Urinary bladder (tissue), 4 donors: Measurements from ENCODE around the gene XPO5. TPM values are rescaled to one million over a fixed set of nuclear protein-coding genes. Genes with fewer than 3 reads are reported as not detected.
"Not testable (repeated sequence)": the region's sequence is repeated elsewhere in the genome, so short reads cannot be mapped to it uniquely, and the experiment has no call there.

Experiments used
- DNase-seq: peaks from one replicate; pipeline ENCODE4 v3.0.0-alpha.2; 2015; ENCODE audit errors: extremely low spot score
- H3K27ac ChIP-seq: one replicate; pipeline ENCODE4 v1.5.1; 2013; ENCODE audit warnings: low read depth, mild to moderate bottlenecking, moderate library complexity
- H3K36me3 ChIP-seq: one replicate; pipeline ENCODE4 v1.6.1; 2013; ENCODE audit warnings: mild to moderate bottlenecking, moderate library complexity; ENCODE audit not compliant: insufficient read depth
- H3K4me1 ChIP-seq: one replicate; pipeline ENCODE4 v1.6.1; 2013; ENCODE audit warnings: mild to moderate bottlenecking, moderate library complexity; ENCODE audit not compliant: insufficient read depth
- H3K4me3 ChIP-seq: one replicate; pipeline ENCODE4 v1.5.1; 2013; ENCODE audit warnings: low read depth, low read length
- WGBS: extraction: QIAGEN DNeasy Blood & Tissue Kit; methylation state at CpG from one replicate; pipeline ENCODE4 v1.1.7; 2013; 5-methylcytosine and 5-hydroxymethylcytosine counted together
- polyA plus RNA-seq: library from polyadenylated mRNA; stranded (reverse); fragments of 200-250 nt; gene quantifications from one replicate; pipeline ENCODE4 v1.2.3, GENCODE V29; 2013
- total RNA-seq: library from RNA; depleted of rRNA; stranded (reverse); fragments of >200 nt; gene quantifications from one replicate; pipeline ENCODE4 v1.2.3, GENCODE V29; 2014
- donor health status: healthy with polysubstance abuse.
- donor health status: healthy.

The XPO5 gene
- total and polyA plus RNA-seq, 2 donors: 12.6 to 23.8 TPM

GRCh38 chr6:43506171-43506570 lies 69.7 kb downstream of the XPO5 start:
- 79% methylated on average over 3 of the region's 3 CpGs for WGBS
- Histone ChIP-seq H3K27ac (no peak overlapping the region), H3K4me3 (no peak overlapping the region), H3K36me3 (peaks cover 3% of the 10 kb centered on the region), H3K4me1 (peaks cover 2% of the 10 kb centered on the region)
- no peak for DNase-seq

- WGBS: 76% methylated on average over 6 of the region's 6 CpGs
- peaks cover 5% of the 10 kb centered on the region for H3K36me3 ChIP-seq
- no peak for DNase-seq
- no peak overlapping the region for H3K27ac ChIP-seq
- H3K4me1 ChIP-seq: peaks cover 2% of the 10 kb centered on the region
- no peak overlapping the region for H3K4me3 ChIP-seq
Measured at GRCh38 chr6:43505718-43506117, 70.1 kb downstream of the XPO5 start.

GRCh38 chr6:43504756-43505593 lies 70.9 kb downstream of the XPO5 start:
- 92% methylated on average over 26 of the region's 26 CpGs for WGBS
- Histone ChIP-seq H3K4me3 (no peak overlapping the region), H3K36me3 (peaks cover 5% of the 10 kb centered on the region), H3K4me1 (peaks cover 2% of the 10 kb centered on the region), H3K27ac (no peak overlapping the region)
- no peak for DNase-seq

- DNase-seq: no peak
- WGBS: 91% methylated on average over 8 of the region's 8 CpGs
- Histone ChIP-seq H3K36me3 (peaks cover 5% of the 10 kb centered on the region), H3K4me3 (no peak overlapping the region), H3K27ac (no peak overlapping the region), H3K4me1 (no peaks in the 10 kb centered on the region)
Measured at GRCh38 chr6:43503443-43503842, 72.4 kb downstream of the XPO5 start.

GRCh38 chr6:43502666-43503065 lies 73.2 kb downstream of the XPO5 start:
- H3K27ac ChIP-seq: no peak overlapping the region
- DNase-seq: no peak
- H3K4me3 ChIP-seq: no peak overlapping the region
- no peaks in the 10 kb centered on the region for H3K4me1 ChIP-seq
- WGBS: 84% methylated on average over 4 of the region's 4 CpGs
- peaks cover 5% of the 10 kb centered on the region for H3K36me3 ChIP-seq

GRCh38 chr6:43500921-43501320 lies 74.9 kb downstream of the XPO5 start:
- Histone ChIP-seq H3K27ac (no peak overlapping the region), H3K4me1 (no peaks in the 10 kb centered on the region), H3K36me3 (peaks cover 5% of the 10 kb centered on the region), H3K4me3 (no peak overlapping the region)
- no peak for DNase-seq
- WGBS: 96% methylated on average over 3 of the region's 3 CpGs

GRCh38 chr6:43499028-43499815 lies 76.6 kb downstream of the XPO5 start:
- Histone ChIP-seq H3K36me3 (peaks cover 5% of the 10 kb centered on the region), H3K4me3 (no peak overlapping the region), H3K4me1 (no peaks in the 10 kb centered on the region), H3K27ac (no peak overlapping the region)
- no peak for DNase-seq
- 86% methylated on average over 12 of the region's 12 CpGs for WGBS

- H3K4me1 ChIP-seq, H3K27ac ChIP-seq, H3K36me3 ChIP-seq, H3K4me3 ChIP-seq, DNase-seq: not testable (repeated sequence)
- WGBS: 93% methylated on average over 5 of the region's 5 CpGs
Measured at GRCh38 chr6:43498291-43498690, 77.5 kb downstream of the XPO5 start.

- Histone ChIP-seq H3K4me1 (peaks cover 1% of the 10 kb centered on the region), H3K4me3 (no peak overlapping the region), H3K36me3 (peaks cover 5% of the 10 kb centered on the region), H3K27ac (no peak overlapping the region)
- 92% methylated on average over 12 of the region's 12 CpGs for WGBS
- no peak for DNase-seq
Measured at GRCh38 chr6:43497689-43498088, 78.1 kb downstream of the XPO5 start.

GRCh38 chr6:43497129-43497396 lies 78.8 kb downstream of the XPO5 start:
- peaks cover 5% of the 10 kb centered on the region for H3K36me3 ChIP-seq
- no peak for DNase-seq
- whole genome bisulfite sequencing: 85% methylated on average over 6 of the region's 6 CpGs
- no peak overlapping the region for H3K4me3 ChIP-seq
- no peak overlapping the region for H3K27ac ChIP-seq
- peaks cover 4% of the 10 kb centered on the region for H3K4me1 ChIP-seq

GRCh38 chr6:43496370-43497128 lies 79.3 kb downstream of the XPO5 start:
- DNase-seq: peak; percentile 53
- Histone ChIP-seq H3K4me3 (no peak overlapping the region), H3K4me1 (peaks cover 4% of the 10 kb centered on the region), H3K27ac (no peak overlapping the region), H3K36me3 (peaks cover 5% of the 10 kb centered on the region)
- WGBS: 45% methylated on average over 18 of the region's 18 CpGs

- H3K27ac ChIP-seq: no peak overlapping the region
- WGBS: 78% methylated on average over 4 of the region's 4 CpGs
- peaks cover 4% of the 10 kb centered on the region for H3K4me1 ChIP-seq
- no peak overlapping the region for H3K4me3 ChIP-seq
- no peak for DNase-seq
- no peaks in the 10 kb centered on the region for H3K36me3 ChIP-seq
Measured at GRCh38 chr6:43495409-43495941, 80.4 kb downstream of the XPO5 start.

GRCh38 chr6:43494766-43495165 lies 81.1 kb downstream of the XPO5 start:
- 91% methylated on average over 4 of the region's 4 CpGs for WGBS
- H3K4me3 ChIP-seq: no peak overlapping the region
- H3K27ac ChIP-seq: no peak overlapping the region
- no peaks in the 10 kb centered on the region for H3K36me3 ChIP-seq
- peaks cover 4% of the 10 kb centered on the region for H3K4me1 ChIP-seq
- DNase-seq: no peak
